Renal pelvis (tissue), 4 donors: Measurements from ENCODE around the gene TAS2R40. TPM values are rescaled to one million over a fixed set of nuclear protein-coding genes. Genes with fewer than 3 reads are reported as not detected.
"Not testable (repeated sequence)": the region's sequence is repeated elsewhere in the genome, so short reads cannot be mapped to it uniquely, and the experiment has no call there.

ENCODE experiments used
- DNase-seq: peaks from one replicate; pipeline ENCODE4 v3.0.0-alpha.2; 2013
- polyA plus RNA-seq, 3 donors: library from polyadenylated mRNA; unstranded; fragments of 120-200 nt; gene quantifications; one replicate each; pipeline ENCODE4 v1.2.1, GENCODE V29; 2013; ENCODE audit not compliant: insufficient read length in 3 of 3

TAS2R40 gene
- polyA plus RNA-seq, 3 donors: not detected

DNA sequence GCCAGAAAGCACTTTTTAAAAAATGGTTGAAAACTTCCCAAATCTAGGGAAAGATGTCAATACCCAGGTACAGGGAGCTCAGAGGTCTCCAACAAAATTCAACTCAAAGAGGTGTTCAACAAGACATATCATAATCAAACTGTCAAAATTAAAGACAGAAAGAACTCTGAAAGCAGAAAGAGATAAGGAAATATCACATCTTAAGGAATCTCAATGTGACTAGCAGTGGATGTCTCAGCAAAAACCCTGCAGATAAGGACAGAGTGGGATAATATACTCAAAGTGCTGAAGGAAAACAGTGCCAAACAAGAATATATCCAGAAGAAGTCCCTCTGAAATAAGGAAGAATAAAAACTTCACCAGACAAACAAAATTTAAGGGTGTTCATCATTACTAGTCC lies 28.4 kb downstream of the TAS2R40 start:
- DNase-seq: no peak

DNA sequence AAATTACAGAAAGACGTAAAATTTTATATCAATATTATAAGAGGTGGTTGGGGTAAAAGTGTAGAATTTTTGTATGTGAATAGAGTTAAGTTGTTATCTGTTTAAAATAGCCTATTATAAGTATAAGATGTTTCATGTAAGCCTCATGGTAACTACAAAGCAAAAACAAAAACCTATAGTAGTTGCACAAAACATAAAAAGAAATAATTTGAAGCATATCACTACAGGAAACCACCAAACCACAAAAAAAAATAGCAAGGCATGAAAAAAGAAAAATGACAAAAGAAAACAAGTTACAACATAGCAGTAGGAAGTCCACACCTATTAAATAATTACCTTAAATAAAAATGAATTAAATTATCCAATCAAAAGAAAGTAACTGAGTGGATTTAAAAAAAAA lies 29.0 kb downstream of the TAS2R40 start:
- no peak for DNase-seq

DNA sequence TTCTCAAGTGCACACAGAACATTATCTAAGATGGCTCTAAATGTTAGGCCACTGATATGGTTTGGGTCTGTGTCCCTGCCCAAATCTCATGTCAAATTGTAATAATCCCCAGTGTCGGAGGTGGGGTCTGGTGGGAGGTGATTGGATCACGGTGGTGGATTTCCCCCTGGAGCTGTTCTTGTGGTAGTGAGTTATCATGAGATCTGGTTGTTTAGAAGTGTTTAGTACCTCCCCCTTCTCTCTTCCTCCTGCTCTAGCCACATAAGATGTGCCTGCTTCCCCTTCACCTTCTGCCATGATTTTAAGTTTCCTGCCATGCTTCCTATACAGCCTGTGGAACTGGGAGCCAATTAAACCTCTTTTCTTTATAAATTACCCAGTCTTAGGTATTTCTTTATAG lies 30.2 kb downstream of the TAS2R40 start:
- no peak for DNase-seq

GRCh38 chr7:143255564-143255963 lies 33.7 kb downstream of the TAS2R40 start:
- DNase-seq: no peak

- DNase-seq: no peak
These were observed 34.5 kb downstream of the TAS2R40 start for GRCh38 chr7:143256325-143256724.

GRCh38 chr7:143256932-143257331 lies 35.1 kb downstream of the TAS2R40 start:
- no peak for DNase-seq

DNA sequence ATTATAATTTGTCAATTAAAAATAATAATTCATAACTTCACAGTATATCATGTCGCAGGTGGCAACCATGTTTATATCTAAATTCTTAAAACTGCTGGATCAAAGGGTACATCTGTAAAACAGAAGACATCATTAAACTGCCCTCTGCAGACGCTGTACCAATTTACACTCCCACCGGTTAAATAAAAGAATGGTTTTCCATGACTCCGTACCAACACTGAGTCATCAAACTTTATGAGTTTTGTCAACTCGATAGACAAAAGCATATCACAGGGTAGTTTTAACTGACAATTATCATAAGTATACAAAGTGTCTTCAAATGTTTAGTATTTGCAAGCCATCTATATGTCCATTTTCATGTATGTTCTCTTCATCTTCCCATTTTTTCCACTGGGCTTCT lies 35.7 kb downstream of the TAS2R40 start:
- no peak for DNase-seq

DNA sequence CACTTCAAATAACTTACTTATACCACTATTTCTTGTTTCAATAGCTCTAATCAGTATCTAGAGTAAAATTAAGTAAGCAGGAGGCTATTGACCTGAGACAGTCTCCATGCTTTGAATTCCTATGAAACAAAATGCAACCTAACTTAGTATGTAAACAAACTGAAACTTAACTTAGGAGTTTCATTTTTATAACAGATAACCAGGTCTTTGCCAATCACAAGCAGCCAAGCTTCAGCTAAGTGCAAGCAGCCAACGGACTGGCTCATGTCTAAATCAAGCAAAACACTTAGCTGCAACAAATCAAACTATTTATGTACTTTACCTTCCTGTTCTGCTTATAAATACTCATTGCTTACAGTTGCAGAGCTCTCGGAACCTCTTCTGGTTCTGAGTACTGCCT lies 37.0 kb downstream of the TAS2R40 start:
- DNase-seq: no peak

DNA sequence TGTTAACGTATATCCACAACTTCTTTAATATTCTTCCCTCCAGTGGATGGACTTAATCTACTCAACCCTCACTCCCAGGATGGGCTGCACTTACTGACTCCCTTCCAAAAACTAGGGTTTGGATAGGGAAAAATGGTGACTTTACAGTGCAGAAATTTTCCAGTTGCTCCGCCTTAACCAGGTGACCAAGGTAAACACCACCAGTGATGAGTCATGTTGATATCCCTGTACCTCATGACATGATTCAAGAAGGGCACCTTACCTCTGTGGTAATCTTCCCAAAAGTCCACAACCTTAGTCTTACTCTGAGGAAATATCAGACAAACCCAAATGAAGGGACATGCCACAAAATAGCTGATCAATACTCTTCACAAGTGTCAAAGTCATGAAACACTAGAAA lies 37.9 kb downstream of the TAS2R40 start:
- no peak for DNase-seq

GRCh38 chr7:143261901-143262300 lies 40.1 kb downstream of the TAS2R40 start:
- DNase-seq: no peak

DNA sequence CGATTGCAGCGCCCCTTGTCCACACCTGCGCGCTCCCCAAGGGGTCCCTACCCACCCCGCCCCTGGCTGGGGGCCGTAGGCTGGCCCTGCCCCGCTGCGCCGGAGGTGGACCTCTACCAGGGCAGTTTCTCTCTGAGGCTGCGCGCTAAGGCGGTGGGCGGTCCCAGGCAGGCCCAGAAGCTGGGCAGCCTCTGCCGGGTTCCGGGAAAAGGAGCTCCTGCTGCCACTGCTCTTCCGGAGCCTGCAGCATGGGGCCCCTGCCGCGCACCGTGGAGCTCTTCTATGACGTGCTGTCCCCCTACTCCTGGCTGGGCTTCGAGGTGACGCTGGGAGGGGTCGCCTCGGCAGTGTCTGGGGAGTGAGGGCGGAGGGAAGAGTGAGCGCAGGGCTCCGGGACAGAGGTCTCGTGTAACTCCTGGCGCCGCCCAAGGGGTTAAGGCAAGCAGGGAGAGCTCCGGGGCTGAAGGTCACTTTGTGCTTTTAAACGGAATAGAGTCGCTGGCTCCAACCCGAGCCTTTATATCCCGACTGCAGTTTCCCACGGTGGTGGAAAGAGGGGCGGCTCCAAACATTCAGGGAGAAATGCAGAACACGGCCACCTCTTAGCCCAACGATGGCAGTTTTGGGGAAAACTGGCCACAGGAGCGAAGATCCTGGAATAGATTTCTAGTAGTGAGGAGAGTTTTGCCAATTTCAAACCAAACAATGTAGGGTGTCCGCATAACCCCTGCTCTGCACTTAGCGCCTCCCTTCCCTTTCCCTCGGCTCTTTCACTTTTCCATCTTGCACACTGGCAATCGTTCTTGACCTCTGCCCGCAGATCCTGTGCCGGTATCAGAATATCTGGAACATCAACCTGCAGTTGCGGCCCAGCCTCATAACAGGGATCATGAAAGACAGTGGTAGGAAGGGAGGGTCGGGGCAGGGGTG lies 41.7 kb downstream of the TAS2R40 start, which contains the start of gene GSTK1:
GSTK1 (plus strand) TSS at position 176 of the 930 bp plus-strand sequence; CDS start at position 249, 73 bp downstream.
- peak; percentile 71 for DNase-seq

- DNase-seq: not testable (repeated sequence)
These were observed 42.3 kb downstream of the TAS2R40 start for GRCh38 chr7:143264196-143264568.

- DNase-seq: no peak
These were observed 43.3 kb downstream of the TAS2R40 start for GRCh38 chr7:143265017-143265693.

GRCh38 chr7:143269251-143269650 lies 47.4 kb downstream of the TAS2R40 start:
- DNase-seq: no peak

DNA sequence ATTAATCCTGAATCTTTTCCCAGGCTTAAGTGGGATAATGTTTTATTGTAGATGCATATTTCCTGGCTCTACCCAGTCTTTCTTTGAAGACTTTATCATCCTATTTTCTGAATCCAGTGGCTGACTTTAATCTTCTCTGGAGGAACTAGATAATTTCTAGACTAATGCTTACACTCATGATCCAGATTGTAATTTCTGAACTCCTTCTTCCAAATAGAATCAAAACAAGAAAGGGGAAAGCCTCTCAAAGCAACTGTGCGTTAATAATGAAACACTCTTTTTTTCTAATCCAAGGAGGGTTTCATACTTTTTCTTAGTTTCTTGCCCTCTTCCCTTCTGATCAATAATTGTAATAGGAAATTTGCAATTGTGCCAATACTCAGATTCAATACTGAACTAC lies 49.4 kb downstream of the TAS2R40 start:
- DNase-seq: no peak

Other genes starting within 250 kb of the TAS2R40 start
- not detected for gene OR9A2, start 194.9 kb upstream of the TAS2R40 start, polyA plus RNA-seq
- not detected for gene OR6V1, start 169.7 kb upstream of the TAS2R40 start, polyA plus RNA-seq
- gene PIP, start 90.0 kb upstream of the TAS2R40 start, polyA plus RNA-seq: not detected
- gene TAS2R39, start 38.6 kb upstream of the TAS2R40 start, polyA plus RNA-seq: not detected
- 100 to 1,000 TPM; 200 to 232 (median 224) TPM for gene GSTK1, start 41.4 kb downstream of the TAS2R40 start, polyA plus RNA-seq
- 10 to 100 TPM; 56.7 to 62.9 (median 62.3) TPM for gene TMEM139, start 62.9 kb downstream of the TAS2R40 start, polyA plus RNA-seq
- 10 to 100 TPM; 47.4 to 61.7 (median 61.0) TPM for gene CASP2, start 66.3 kb downstream of the TAS2R40 start, polyA plus RNA-seq
- gene CLCN1, start 94.1 kb downstream of the TAS2R40 start, polyA plus RNA-seq: under 1 TPM; 0.09 to 0.22 (median 0.16) TPM
- gene FAM131B, start 140.7 kb downstream of the TAS2R40 start, polyA plus RNA-seq: 1 to 10 TPM; 2.3 to 2.6 (median 2.5) TPM
- gene ZYX, start 159.3 kb downstream of the TAS2R40 start, polyA plus RNA-seq: 100 to 1,000 TPM in 2 of 3 donors, 10 to 100 TPM in 1; 76.3 to 107 (median 102) TPM
- gene EPHA1, start 186.8 kb downstream of the TAS2R40 start, polyA plus RNA-seq: 10 to 100 TPM; 18.3 to 25.0 (median 18.6) TPM
- gene TAS2R60, start 221.4 kb downstream of the TAS2R40 start, polyA plus RNA-seq: not detected